Left ventricle myocardium inferior (tissue), 1 donor: ENCODE results near the gene MBTD1. TPM values are rescaled to one million over a fixed set of nuclear protein-coding genes. Genes with fewer than 3 reads are reported as not detected.

Experiments used
- DNase-seq: peaks from one replicate; pipeline ENCODE4 v3.0.0-alpha.2; 2020
- H3K27ac ChIP-seq: fragments of 200-600 bp; replicated peaks from 2 replicates; pipeline ENCODE4 v1.8.0; 2021
- H3K27me3 ChIP-seq: fragments of 200-600 bp; 2 replicates; pipeline ENCODE4 v1.8.0; 2021; ENCODE audit warnings: low read depth
- H3K36me3 ChIP-seq: fragments of 200-600 bp; 2 replicates; pipeline ENCODE4 v1.8.0; 2021
- H3K4me1 ChIP-seq: fragments of 200-600 bp; 2 replicates; pipeline ENCODE4 v1.8.0; 2021
- H3K4me3 ChIP-seq: fragments of 200-600 bp; 2 replicates; pipeline ENCODE4 v1.8.0; 2021; ENCODE audit warnings: mild to moderate bottlenecking, moderate library complexity
- H3K9me3 ChIP-seq: fragments of 200-600 bp; replicated peaks from 2 replicates; pipeline ENCODE4 v1.8.0; 2021
- intact Hi-C: fragments of 100-400 bp; cut with micrococcal nuclease; formaldehyde crosslinking; loops from one replicate; pipeline ENCODE4 v1.11.0; 2022
- total RNA-seq: library from RNA; stranded (reverse); fragmentation: NEBNext Ultra II Directional; extraction: Animal tissue kit (Norgen Biotek cat#: 25700); gene quantifications from one replicate; pipeline ENCODE4 v1.2.1, GENCODE V29; 2021
- TF ChIP-seq, protein P1 (sequence below): fragments of 200-600 bp; IDR thresholded peaks from 2 replicates; pipeline ENCODE4 v1.8.0; 2021; ENCODE audit warnings: antibody characterized with exemption, mild to moderate bottlenecking, borderline replicate concordance
- donor health status: DM: no; HTN: yes; CAD: no; lungs with severe emphysema.

MBTD1 gene
- total RNA-seq, 1 donor from 2014 or later = 5.4 TPM

DNA sequence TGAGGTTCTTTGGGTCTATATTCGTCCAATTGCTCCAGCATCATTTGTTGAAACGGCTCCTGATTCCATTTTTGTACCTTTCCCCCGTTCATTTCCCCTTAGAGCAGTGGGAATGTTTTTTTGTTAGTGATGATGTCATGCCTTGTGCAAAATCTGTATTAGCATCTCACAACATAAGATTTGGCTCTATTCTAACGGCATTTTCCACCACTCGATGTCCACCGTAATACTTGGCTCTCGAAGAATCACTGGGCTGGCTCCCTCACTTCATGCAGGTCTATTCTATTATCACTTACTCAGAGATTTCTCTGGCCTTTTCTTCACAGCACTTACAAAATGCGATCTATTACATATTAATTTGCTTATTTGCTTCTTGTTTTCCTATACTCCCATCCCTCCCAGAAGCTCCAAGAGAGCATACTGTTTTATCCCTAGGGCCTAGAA is 107.1 kb downstream of the MBTD1 start:
- Histone ChIP-seq H3K4me3 (peak overlapping the region; percentile 78), H3K36me3 (peaks cover 10% of the 10 kb centered on the region), H3K27ac (peak overlapping the region; percentile 90), H3K9me3 (no peaks in the 10 kb centered on the region), H3K4me1 (peaks cover 24% of the 10 kb centered on the region), H3K27me3 (no peaks in the 10 kb centered on the region)
- intact Hi-C loops = loop anchor here (5.0 kb wide), 1 partner anchor 150 kb away; no protein-coding TSS in a partner anchor
- no peak for DNase-seq
- TF ChIP-seq, protein P1, sequence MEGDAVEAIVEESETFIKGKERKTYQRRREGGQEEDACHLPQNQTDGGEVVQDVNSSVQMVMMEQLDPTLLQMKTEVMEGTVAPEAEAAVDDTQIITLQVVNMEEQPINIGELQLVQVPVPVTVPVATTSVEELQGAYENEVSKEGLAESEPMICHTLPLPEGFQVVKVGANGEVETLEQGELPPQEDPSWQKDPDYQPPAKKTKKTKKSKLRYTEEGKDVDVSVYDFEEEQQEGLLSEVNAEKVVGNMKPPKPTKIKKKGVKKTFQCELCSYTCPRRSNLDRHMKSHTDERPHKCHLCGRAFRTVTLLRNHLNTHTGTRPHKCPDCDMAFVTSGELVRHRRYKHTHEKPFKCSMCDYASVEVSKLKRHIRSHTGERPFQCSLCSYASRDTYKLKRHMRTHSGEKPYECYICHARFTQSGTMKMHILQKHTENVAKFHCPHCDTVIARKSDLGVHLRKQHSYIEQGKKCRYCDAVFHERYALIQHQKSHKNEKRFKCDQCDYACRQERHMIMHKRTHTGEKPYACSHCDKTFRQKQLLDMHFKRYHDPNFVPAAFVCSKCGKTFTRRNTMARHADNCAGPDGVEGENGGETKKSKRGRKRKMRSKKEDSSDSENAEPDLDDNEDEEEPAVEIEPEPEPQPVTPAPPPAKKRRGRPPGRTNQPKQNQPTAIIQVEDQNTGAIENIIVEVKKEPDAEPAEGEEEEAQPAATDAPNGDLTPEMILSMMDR = no peak

- TF ChIP-seq, protein P1 = no peak
- H3K9me3 ChIP-seq = no peaks in the 10 kb centered on the region
- intact Hi-C loops = loop anchor here (5.0 kb wide), 1 partner anchor 149 kb away; no protein-coding TSS in a partner anchor
- H3K4me1 ChIP-seq = peaks cover 24% of the 10 kb centered on the region
- H3K27me3 ChIP-seq = no peaks in the 10 kb centered on the region
- H3K27ac ChIP-seq = no peak overlapping the region
- DNase-seq = no peak
- H3K4me3 ChIP-seq = no peak overlapping the region
- peaks cover 3% of the 10 kb centered on the region for H3K36me3 ChIP-seq
Measured at GRCh38 chr17:51150932-51151331, 108.9 kb downstream of the MBTD1 start.

DNA sequence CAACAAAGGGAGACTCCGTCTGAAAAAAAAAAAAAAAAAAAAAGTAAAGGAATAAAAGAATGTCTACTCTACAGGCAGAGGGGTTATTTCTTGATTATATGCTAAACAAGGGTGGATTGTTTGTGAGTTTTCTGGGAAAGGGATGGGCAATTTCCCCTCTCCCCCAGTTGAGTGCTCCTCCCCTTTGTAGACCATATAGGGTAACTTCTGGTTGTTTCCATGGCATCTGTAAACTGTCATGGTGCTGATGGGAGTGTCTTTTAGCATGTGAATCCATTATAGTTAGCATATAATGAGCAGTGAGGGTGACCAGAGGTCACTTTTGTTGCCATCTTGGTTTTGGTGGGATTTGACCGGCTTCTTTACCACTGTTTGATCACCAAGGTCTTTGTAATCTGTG is 110.7 kb downstream of the MBTD1 start:
- H3K4me1 ChIP-seq = peaks cover 13% of the 10 kb centered on the region
- intact Hi-C loops = no loop called here
- no peaks in the 10 kb centered on the region for H3K9me3 ChIP-seq
- no peak overlapping the region for H3K4me3 ChIP-seq
- no peaks in the 10 kb centered on the region for H3K36me3 ChIP-seq
- H3K27ac ChIP-seq = no peak overlapping the region
- TF ChIP-seq, protein P1 = no peak
- no peak for DNase-seq
- no peaks in the 10 kb centered on the region for H3K27me3 ChIP-seq

GRCh38 chr17:51147650-51148049 is 112.2 kb downstream of the MBTD1 start:
- no peaks in the 10 kb centered on the region for H3K36me3 ChIP-seq
- no peak overlapping the region for H3K4me3 ChIP-seq
- intact Hi-C loops = no loop called here
- no peaks in the 10 kb centered on the region for H3K9me3 ChIP-seq
- TF ChIP-seq, protein P1 = no peak
- H3K4me1 ChIP-seq = peaks cover 4% of the 10 kb centered on the region
- no peak overlapping the region for H3K27ac ChIP-seq
- DNase-seq = no peak
- H3K27me3 ChIP-seq = no peaks in the 10 kb centered on the region

DNA sequence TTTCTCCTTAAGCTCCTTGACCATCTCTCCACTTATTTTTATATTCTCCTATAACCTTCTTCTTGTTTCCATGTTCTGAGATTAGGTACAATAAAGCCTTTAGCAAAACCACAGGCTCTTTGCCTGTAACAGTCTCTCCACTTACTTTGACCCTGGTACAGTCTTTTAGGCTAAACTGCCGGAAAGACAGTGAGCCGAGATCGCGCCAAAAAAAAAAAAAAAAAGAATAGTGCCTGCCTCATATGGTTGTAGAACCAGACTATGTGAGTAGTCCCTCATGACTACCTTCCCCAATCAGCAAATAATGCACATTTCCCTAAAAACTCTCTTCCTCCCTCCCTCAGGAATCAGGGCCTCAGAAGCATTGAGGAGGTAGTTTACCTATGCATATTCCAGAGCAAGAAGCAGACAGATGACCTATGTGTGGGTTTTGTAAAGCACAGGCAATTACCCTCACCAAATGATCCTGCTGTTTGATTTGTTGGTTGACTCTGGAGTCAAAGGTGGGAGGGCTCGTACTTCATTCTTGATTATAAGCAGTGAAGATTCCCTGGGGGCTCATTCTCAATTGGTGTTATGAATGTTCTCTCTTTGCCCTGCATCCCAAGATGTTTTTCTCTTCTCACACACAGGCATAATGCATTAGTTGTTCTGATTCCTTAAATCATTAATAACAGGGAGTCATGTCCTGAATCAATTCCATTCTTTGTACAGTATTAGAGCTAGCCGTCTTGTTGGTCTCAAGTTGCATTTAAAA is 115.4 kb downstream of the MBTD1 start:
- no peak for DNase-seq
- Histone ChIP-seq H3K36me3 (no peaks in the 10 kb centered on the region), H3K27me3 (no peaks in the 10 kb centered on the region), H3K27ac (no peak overlapping the region), H3K4me1 (no peaks in the 10 kb centered on the region), H3K9me3 (no peaks in the 10 kb centered on the region), H3K4me3 (no peak overlapping the region)
- TF ChIP-seq, protein P1 = no peak
- intact Hi-C loops = no loop called here
